ENCODE data around the gene GGTA1.

GRCh38 chr9:121483049-121483448 lies 16.6 kb downstream of the GGTA1 start:
- TF ChIP-seq TSC22D4 (tag; IDR thresholded peaks at IDR 0.05) = no peak
- TF ChIP-seq CTCF (IDR thresholded peaks at IDR 0.05 in 2 of 3, conservative IDR thresholded peaks at IDR 0.05 in 1 of 3; ENCODE audit: insufficient read depth in 2 of 3, low read depth in 1 of 3, low read length in 3 of 3) = no peak
- no peak for TF ChIP-seq MXI1 (IDR thresholded peaks at IDR 0.05; ENCODE audit: low read depth, low read length)
- TF ChIP-seq SRSF9 (IDR thresholded peaks at IDR 0.05; ENCODE audit: borderline replicate concordance, low read depth, low read length) = no peak
- TF ChIP-seq MAZ (CRISPR knock-in tag; conservative IDR thresholded peaks at IDR 0.05 in 1 of 2, IDR thresholded peaks at IDR 0.05 in 1 of 2) = no peak
- TF ChIP-seq HCFC1 (IDR thresholded peaks at IDR 0.05; ENCODE audit: low read depth, low read length) = no peak
- no peak for TF ChIP-seq SRSF7 (optimal IDR thresholded peaks at IDR 0.05; ENCODE audit: low read depth, low read length)
- TF ChIP-seq BMI1 (IDR thresholded peaks at IDR 0.05; ENCODE audit: low read length) = no peak
- TF ChIP-seq ATF2 (CRISPR knock-in tag; IDR thresholded peaks at IDR 0.05) = no peak
- no peak for TF ChIP-seq PREB (CRISPR knock-in tag; IDR thresholded peaks at IDR 0.05)
- TF ChIP-seq REST (IDR thresholded peaks at IDR 0.05; ENCODE audit: borderline replicate concordance) = no peak
- TF ChIP-seq REST (CRISPR knock-in tag; IDR thresholded peaks at IDR 0.05; ENCODE audit: low read depth) = no peak
- TF ChIP-seq POLR2AphosphoS5 (IDR thresholded peaks at IDR 0.05; ENCODE audit: control insufficient read depth, insufficient read depth, low read depth, low read length) = no peak
- TF ChIP-seq POLR2A (conservative IDR thresholded peaks at IDR 0.05) = no peak
- TF ChIP-seq CSDE1 (IDR thresholded peaks at IDR 0.05) = no peak
